GM19372 (cell line): Measurements from ENCODE around the gene NKAIN2.

Experiments used
- ATAC-seq: cut with Tn5 transposase; IDR thresholded peaks from one replicate; pipeline ENCODE4 v1.9.1; 2021; ENCODE audit warnings: mild to moderate bottlenecking, low read depth, moderate library complexity; ENCODE audit not compliant: unreplicated experiment

NKAIN2 gene

GRCh38 chr6:124858564-124858963 is 1054.9 kb downstream of the NKAIN2 start:
- no peak for ATAC-seq

DNA sequence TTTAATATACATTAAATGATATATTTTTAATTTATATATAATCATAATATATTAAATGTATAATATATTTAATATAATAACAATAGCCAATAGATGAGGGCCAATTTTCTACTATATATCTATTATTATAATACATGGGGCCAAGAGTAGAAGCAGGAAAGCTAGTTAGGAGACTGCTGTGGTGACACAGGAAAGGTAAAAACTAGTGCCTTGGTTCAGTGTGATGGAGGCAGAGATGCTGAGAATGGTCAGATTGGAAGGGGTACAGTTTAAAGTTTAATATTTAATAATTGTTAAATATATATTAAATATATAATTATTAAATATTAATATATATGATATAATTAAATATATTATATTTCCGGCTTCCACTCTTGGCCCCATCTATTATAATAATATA is 1055.7 kb downstream of the NKAIN2 start:
- no peak for ATAC-seq

DNA sequence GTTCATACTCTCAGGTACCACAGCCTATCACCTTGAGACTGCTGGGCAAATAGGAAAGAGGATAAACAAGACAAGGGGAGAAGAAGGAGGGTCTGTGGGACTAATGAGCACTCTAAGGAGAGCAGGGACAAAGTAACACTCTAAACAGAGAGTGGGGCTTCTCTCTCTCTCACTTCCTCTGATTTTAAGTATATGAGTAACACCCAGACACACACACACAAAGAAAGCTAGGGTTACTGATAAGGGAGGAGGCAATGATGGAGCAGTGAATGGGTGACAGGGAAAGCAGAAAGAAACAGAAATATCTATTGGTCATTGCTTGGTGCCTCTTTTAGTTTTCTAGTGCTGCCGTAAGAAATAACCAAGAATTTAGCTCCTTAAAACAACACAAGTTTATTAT is 1062.4 kb downstream of the NKAIN2 start:
- ATAC-seq, result no peak

DNA sequence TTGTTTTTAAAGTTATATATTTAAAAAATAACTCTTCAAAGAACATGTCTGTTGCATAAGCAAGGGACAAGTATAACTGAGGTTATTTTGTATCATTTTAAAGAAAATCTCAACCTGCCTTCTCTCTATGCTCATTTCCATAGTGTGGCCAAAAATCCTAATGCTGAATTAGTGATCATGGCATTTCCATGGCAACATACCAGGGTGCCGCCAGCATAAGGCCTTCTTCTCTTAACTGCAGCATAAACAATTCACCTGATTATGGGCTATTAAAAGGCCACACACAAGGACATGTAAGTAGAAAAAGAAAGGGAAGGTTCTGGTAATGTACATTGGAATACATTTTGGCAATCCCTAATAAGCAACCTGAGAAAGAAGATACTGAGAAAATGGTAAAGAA is 1063.5 kb downstream of the NKAIN2 start:
- ATAC-seq, result no peak

DNA sequence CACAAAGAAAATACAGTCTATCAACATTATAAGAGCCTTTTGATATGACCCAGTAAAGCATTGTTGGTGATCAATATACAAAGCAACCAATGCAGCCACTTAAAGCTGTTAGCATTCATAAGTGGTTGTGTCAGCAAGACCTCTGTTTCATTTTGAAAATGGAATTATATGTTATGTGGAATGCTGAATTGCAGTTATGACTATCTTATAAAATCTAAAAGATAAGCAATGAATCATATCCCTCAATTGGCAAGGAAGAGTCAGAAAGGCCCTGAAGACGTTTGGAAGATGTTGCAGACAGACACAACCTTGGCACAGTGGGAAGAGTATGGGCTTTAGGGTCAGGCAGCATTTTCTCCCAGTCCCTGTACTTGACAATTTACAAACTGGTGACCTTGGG is 1064.8 kb downstream of the NKAIN2 start:
- no peak for ATAC-seq

GRCh38 chr6:124869416-124869815 is 1065.8 kb downstream of the NKAIN2 start:
- no peak for ATAC-seq

- ATAC-seq, result no peak
These were observed 1067.2 kb downstream of the NKAIN2 start for GRCh38 chr6:124870611-124871459.

DNA sequence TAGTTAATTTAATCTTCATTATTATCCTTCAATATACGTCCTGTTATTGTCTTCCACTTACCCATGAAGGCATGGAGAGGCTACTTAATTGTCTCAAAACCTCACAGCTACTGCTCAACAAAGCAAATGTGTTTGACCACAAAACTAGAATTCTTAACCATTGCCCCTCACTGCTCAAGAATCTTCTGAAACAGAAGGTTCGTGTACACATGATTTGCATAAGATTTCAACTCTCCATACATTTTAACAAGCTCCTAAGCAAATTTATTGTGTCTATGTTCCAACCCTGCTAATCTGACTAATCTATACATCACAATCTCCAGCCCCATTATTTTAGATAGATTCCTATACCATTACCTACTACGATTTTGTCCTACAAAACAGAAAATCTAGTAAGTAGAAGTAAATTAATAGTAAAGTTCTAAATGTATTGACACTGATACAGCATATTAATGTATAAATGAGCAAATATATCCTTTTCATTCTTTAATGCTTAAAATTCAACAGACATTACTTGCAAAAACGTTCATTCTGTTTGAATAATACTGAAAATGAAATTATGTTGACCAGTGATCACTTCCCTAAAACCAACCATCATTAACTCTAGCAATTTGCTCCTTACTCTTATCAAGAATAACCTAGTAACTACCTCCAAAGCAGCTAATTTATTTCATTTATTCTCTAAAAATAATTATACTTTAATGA is 1068.8 kb downstream of the NKAIN2 start:
- ATAC-seq, result peak; percentile 70

GRCh38 chr6:124873066-124873410 is 1069.4 kb downstream of the NKAIN2 start:
- no peak for ATAC-seq
